Uterus (tissue), 2 donors: ENCODE results near the gene ROBO2.

Experiments
- CTCF ChIP-seq, 4 experiments: fragments of 200-600 bp in 2 of 4; fragments of 450-650 bp in 2 of 4; sonication (generic) in 2 of 4; IDR thresholded peaks; one replicate each; pipeline ENCODE4 v1.5.1; 2016 to 2019; ENCODE audit warnings: antibody characterized with exemption in 4 of 4, mild to moderate bottlenecking in 2 of 4, moderate library complexity in 1 of 4
- POLR2A ChIP-seq, 2 donors: fragments of 450-650 bp; IDR thresholded peaks; one replicate each; pipeline ENCODE4 v1.6.1; 2016; ENCODE audit warnings: antibody characterized with exemption in 2 of 2, mild to moderate bottlenecking in 1 of 2, moderate library complexity in 1 of 2

- TF ChIP-seq CTCF (IDR thresholded peaks at IDR 0.05) (no peak), POLR2A (IDR thresholded peaks at IDR 0.05) (no peak)
These were observed 241.8 kb downstream of the ROBO2 start for GRCh38 chr3:77281721-77282120.
